Measurements from ENCODE around the gene SLC35A5.

- no peak for TF ChIP-seq CTCF (IDR thresholded peaks at IDR 0.05; ENCODE audit: low read depth, low read length, missing input control)
- TF ChIP-seq REST (IDR thresholded peaks at IDR 0.05): no peak
- TF ChIP-seq ATF3 (IDR thresholded peaks at IDR 0.05): no peak
- no peak for TF ChIP-seq SP1 (IDR thresholded peaks at IDR 0.05)
- no peak for TF ChIP-seq YY1 (IDR thresholded peaks at IDR 0.05)
- no peak for TF ChIP-seq MAX (IDR thresholded peaks at IDR 0.05)
- no peak for TF ChIP-seq HNF4G (IDR thresholded peaks at IDR 0.05)
- no peak for TF ChIP-seq ZBTB33 (IDR thresholded peaks at IDR 0.05)
Measured at GRCh38 chr3:112550859-112551258, 11.0 kb upstream of the SLC35A5 start.

Measured in liver (tissue), 3 donors.